Thyroid gland (tissue), 4 donors: Measurements from ENCODE around the gene PRPF6. TPM values are rescaled to one million over a fixed set of nuclear protein-coding genes. Genes with fewer than 3 reads are reported as not detected.

Experiments
- DNase-seq, 2 donors: peaks; one replicate each; pipeline ENCODE4 v3.0.0-alpha.2; 2019
- H3K27ac ChIP-seq, 3 donors: fragments of 200-600 bp; sonication (generic); 1 replicate in 2 of 3; 2 replicates in 1 of 3; pipeline ENCODE4 v1.5.1; 2016 to 2019; ENCODE audit warnings: mild to moderate bottlenecking in 1 of 3, moderate library complexity in 1 of 3
- H3K27me3 ChIP-seq: fragments of 200-600 bp; sonication (generic); one replicate; pipeline ENCODE4 v1.5.1; 2019
- H3K36me3 ChIP-seq, 2 donors: fragments of 200-600 bp; sonication (generic); one replicate each; pipeline ENCODE4 v1.5.1; 2016 to 2019
- H3K4me1 ChIP-seq, 2 donors: fragments of 200-600 bp; sonication (generic); one replicate each; pipeline ENCODE4 v1.5.1; 2017 to 2019
- H3K4me3 ChIP-seq, 3 donors: fragments of 200-600 bp; sonication (generic); replicated peaks in 1 of 3; 1 replicate in 2 of 3; 2 replicates in 1 of 3; pipeline ENCODE4 v1.5.1; 2016; ENCODE audit warnings: mild to moderate bottlenecking in 1 of 3
- H3K9me3 ChIP-seq: fragments of 200-600 bp; sonication (generic); one replicate; pipeline ENCODE4 v1.5.1; 2017
- POLR2A ChIP-seq, 2 donors: fragments of 450-650 bp; IDR thresholded peaks; one replicate each; pipeline ENCODE4 v1.6.1; 2017; ENCODE audit warnings: antibody characterized with exemption in 2 of 2, mild to moderate bottlenecking in 2 of 2, moderate library complexity in 1 of 2
- WGBS, 2 donors: methylation state at CpG; one replicate each; pipeline ENCODE4 v1.1.5; 2017; 5-methylcytosine and 5-hydroxymethylcytosine counted together
- intact Hi-C: fragments of 100-400 bp; cut with DNase I; formaldehyde crosslinking; loops from one replicate; pipeline ENCODE4 v1.15.1; 2023
- total RNA-seq, 4 donors: library from RNA; depleted of rRNA; stranded (reverse); fragments of >200 nt; gene quantifications; one replicate each; pipeline ENCODE4 v1.2.3, GENCODE V29; 2016
- TF ChIP-seq, protein P1 (sequence below), 6 experiments: fragments of 200-600 bp in 3 of 6; fragments of 450-650 bp in 3 of 6; sonication (generic) in 3 of 6; IDR thresholded peaks; one replicate each; pipeline ENCODE4 v1.5.1; 2016 to 2019; ENCODE audit warnings: antibody characterized with exemption in 6 of 6, mild to moderate bottlenecking in 2 of 6, inconsistent platforms in 1 of 6, moderate library complexity in 1 of 6

The PRPF6 gene
- total RNA-seq, 4 donors from 2014 or later: 62.8 to 76.2 (median 70.1) TPM

DNA sequence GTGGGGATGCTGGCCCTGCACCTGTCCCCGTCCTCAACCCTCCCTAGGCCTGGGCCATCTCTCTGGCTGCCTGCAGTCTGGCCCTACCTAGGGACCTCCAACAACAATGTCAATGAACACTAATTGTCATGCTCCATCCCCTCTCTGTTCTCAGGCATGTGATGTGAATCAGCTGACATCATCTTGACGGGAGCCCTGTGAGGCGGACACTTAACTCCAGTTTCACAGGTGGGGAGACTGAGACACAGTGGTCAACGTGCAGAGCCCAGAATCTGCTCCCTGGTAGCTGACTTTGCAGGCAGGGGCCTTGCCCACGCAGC lies 81.3 kb downstream of the PRPF6 start:
- Histone ChIP-seq H3K4me1 (peaks cover 16 to 24% of the 10 kb centered on the region in 2 donors), H3K27me3 (no peaks in the 10 kb centered on the region), H3K9me3 (no peaks in the 10 kb centered on the region), H3K36me3 (no peaks in the 10 kb centered on the region), H3K4me3 (peak overlapping the region in 1 of 3 donors; percentile 77), H3K27ac (peak overlapping the region in 2 of 3 donors; percentile 78 to 87)
- TF ChIP-seq, protein P1, sequence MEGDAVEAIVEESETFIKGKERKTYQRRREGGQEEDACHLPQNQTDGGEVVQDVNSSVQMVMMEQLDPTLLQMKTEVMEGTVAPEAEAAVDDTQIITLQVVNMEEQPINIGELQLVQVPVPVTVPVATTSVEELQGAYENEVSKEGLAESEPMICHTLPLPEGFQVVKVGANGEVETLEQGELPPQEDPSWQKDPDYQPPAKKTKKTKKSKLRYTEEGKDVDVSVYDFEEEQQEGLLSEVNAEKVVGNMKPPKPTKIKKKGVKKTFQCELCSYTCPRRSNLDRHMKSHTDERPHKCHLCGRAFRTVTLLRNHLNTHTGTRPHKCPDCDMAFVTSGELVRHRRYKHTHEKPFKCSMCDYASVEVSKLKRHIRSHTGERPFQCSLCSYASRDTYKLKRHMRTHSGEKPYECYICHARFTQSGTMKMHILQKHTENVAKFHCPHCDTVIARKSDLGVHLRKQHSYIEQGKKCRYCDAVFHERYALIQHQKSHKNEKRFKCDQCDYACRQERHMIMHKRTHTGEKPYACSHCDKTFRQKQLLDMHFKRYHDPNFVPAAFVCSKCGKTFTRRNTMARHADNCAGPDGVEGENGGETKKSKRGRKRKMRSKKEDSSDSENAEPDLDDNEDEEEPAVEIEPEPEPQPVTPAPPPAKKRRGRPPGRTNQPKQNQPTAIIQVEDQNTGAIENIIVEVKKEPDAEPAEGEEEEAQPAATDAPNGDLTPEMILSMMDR (IDR thresholded peaks at IDR 0.05): no peak
- no peak for TF ChIP-seq POLR2A (IDR thresholded peaks at IDR 0.05)
- WGBS, 2 donors: 38 to 58% methylated on average over 4 of the region's 5 CpGs
- intact Hi-C loops: loop anchor here (10.0 kb wide), 1 partner anchor 527 kb away; the partner anchor contains the start of gene PTK6
- no peak for DNase-seq

DNA sequence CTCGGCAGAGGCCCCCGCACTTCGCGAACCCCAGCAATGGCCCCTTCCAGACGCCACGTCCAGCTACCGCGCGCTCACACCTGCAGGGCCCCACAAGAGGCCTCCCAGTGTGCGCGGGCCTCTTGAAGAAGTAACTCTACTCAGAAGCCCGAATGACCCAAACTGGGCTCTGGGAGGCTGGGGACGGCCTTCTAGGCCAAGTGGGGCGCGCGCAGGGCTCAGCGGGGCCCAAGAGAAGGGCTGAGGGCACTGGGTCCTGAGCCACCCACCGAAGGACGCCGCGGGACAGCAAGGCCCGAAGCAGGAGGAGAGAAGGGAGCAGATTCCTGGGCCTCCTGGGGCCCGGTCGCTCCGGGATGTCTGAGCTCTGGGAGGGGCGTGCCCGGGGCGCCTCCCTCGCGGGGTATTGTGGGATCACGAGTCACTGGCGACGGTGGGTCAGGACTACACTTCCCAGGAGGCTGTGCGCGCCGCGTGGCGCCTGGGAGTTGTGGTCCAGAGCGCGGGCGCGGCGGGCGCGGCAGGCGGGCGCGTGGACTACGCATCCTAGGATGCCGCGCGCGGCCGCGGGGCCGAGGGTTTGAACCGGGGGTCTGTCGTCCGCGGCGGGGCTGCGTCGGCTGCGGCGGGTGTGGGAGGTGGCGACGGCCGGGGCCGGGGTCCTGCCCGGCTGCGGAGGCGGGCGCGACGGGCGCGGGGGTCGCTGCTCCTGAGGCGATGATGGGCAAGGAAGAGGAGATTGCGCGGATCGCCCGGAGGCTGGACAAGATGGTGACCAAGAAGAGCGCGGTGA lies 81.9 kb downstream of the PRPF6 start, which contains the start of gene TCEA2:
TCEA2 (plus strand) TSS at position 603 of the 793 bp plus-strand sequence; CDS start at position 718, 115 bp downstream.
- no peaks in the 10 kb centered on the region for H3K9me3 ChIP-seq
- TF ChIP-seq, protein P1 (IDR thresholded peaks at IDR 0.05): no peak
- TF ChIP-seq POLR2A (IDR thresholded peaks at IDR 0.05): peak; percentile 54 to 78
- H3K27ac ChIP-seq: peak within 1 kb of the TSS in 2 of 3 donors; percentile 78 to 87
- peak within 1 kb of the TSS; percentile 37 to 77 (median 60) for H3K4me3 ChIP-seq
- peak; percentile 97 to 98 for DNase-seq
- peaks cover 16 to 24% of the 10 kb centered on the region in 2 donors for H3K4me1 ChIP-seq
- intact Hi-C loops: loop anchor here (10.0 kb wide), 1 partner anchor 528 kb away; the partner anchor contains the start of gene PTK6
- WGBS, 2 donors: 2 to 40% methylated on average over 3 to 45 of the region's 85 CpGs
- no peaks in the 10 kb centered on the region for H3K36me3 ChIP-seq
- H3K27me3 ChIP-seq: no peaks in the 10 kb centered on the region

DNA sequence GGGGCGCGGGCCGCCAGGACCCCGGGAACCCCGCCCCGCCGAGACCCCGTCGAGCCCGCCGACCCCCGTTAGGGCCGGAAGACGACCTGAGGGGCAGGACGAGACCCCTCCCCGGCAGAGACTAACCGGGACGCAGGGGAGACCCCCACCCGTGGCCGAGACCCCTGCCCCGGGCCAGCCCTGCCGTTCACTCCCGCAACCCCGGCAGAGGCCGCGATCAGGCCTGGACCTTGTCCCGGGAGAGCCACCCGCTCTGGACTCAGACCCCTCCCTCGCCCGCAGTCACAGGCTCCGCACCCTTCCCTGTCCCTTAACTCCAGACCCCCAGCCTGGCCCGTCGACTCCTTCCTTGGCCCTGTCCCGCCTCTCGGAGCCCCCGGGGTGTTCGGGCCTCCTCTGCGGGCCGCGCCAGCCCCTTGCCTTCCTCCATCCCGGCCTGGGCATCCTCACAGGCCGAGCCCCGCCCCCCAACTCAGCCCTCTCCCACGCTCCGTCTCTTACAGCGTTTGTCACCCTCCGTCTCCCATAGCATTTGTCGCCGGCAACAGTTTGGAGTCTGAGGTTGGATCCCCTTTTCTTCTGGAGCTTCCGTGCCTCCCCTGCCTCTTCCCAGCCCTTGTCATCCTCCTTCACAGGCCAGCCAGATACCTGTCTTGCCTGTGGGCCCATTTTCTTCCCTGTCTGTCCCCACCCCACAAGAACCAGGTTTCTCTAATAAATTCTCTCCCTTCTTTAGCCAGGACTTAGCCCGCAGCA lies 82.6 kb downstream of the PRPF6 start:
- WGBS, 2 donors: 4% methylated on average over 22 to 27 of the region's 51 CpGs
- H3K36me3 ChIP-seq: no peaks in the 10 kb centered on the region
- TF ChIP-seq, protein P1 (IDR thresholded peaks at IDR 0.05): no peak
- TF ChIP-seq POLR2A (IDR thresholded peaks at IDR 0.05): no peak
- peak in 1 of 2 donors; percentile 41 for DNase-seq
- H3K27me3 ChIP-seq: no peaks in the 10 kb centered on the region
- H3K4me1 ChIP-seq: peaks cover 16 to 24% of the 10 kb centered on the region in 2 donors
- intact Hi-C loops: loop anchor here (10.0 kb wide), 1 partner anchor 529 kb away; the partner anchor contains the start of gene PTK6
- peak overlapping the region; percentile 37 to 77 (median 60) for H3K4me3 ChIP-seq
- H3K27ac ChIP-seq: peak overlapping the region in 2 of 3 donors; percentile 7 to 87
- H3K9me3 ChIP-seq: no peaks in the 10 kb centered on the region

DNA sequence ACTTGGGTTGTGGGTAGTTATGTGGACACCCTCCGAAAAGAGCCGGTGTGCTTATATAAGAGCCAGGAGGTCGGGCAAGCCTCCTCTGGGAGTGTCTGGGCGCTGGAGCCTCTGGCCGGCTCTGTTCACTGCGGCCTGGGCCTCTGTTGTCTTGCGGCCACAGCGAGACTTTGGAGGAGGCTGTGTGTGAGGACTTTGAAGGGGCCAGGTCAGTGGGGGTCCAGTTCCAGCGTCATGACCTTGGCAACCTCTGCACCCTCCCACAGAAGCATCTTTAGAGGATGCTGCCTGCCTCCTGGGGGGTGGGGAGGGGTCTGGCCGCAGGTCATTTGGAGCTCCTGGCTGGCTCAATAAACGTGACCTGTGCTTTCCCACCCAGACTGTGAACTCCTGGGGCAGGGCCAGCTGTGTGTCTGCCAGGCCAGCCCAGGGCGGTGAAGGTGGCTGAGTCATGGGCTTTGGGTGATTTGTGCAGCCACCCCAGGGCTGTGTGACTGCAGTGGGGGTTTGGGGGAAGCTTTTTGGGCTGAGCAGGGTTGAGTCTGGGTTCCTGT lies 83.3 kb downstream of the PRPF6 start:
- no peaks in the 10 kb centered on the region for H3K36me3 ChIP-seq
- no peak overlapping the region for H3K27ac ChIP-seq
- no peaks in the 10 kb centered on the region for H3K27me3 ChIP-seq
- peaks cover 16 to 24% of the 10 kb centered on the region in 2 donors for H3K4me1 ChIP-seq
- DNase-seq: peak in 1 of 2 donors; percentile 56
- 0 to 58% methylated on average over 1 to 11 of the region's 12 CpGs for WGBS, 2 donors
- H3K4me3 ChIP-seq: peak overlapping the region in 2 of 3 donors; percentile 37 to 77
- no peaks in the 10 kb centered on the region for H3K9me3 ChIP-seq
- TF ChIP-seq, protein P1 (IDR thresholded peaks at IDR 0.05): no peak
- no peak for TF ChIP-seq POLR2A (IDR thresholded peaks at IDR 0.05)
- intact Hi-C loops: loop anchor here (10.0 kb wide), 1 partner anchor 529 kb away; the partner anchor contains the start of gene PTK6
